Gastroesophageal sphincter (tissue), 4 donors: ENCODE measurements around the gene CADM1. TPM values are rescaled to one million over a fixed set of nuclear protein-coding genes. Genes with fewer than 3 reads are reported as not detected.

Experiments used
- ATAC-seq: fragments of 150-250 bp; one replicate; pipeline ENCODE4 v1.9.1; 2016; ENCODE audit warnings: mild to moderate bottlenecking, moderate library complexity
- H3K27ac ChIP-seq, 4 donors: fragments of 200-600 bp; sonication (generic) in 3 of 4; 1 replicate in 3 of 4; 2 replicates in 1 of 4; pipeline ENCODE4 v1.5.1; 2016 to 2019
- H3K27me3 ChIP-seq: fragments of 200-600 bp; sonication (generic); one replicate; pipeline ENCODE4 v1.5.1; 2019
- H3K36me3 ChIP-seq, 2 donors: fragments of 200-600 bp; sonication (generic); one replicate each; pipeline ENCODE4 v1.5.1; 2019; ENCODE audit warnings: control low read depth in 1 of 2
- H3K4me1 ChIP-seq, 3 donors: fragments of 200-600 bp; sonication (generic); 1 replicate in 2 of 3; 2 replicates in 1 of 3; pipeline ENCODE4 v1.5.1; 2016 to 2019; ENCODE audit warnings: control low read depth in 2 of 3
- H3K4me3 ChIP-seq, 2 donors: fragments of 200-600 bp; sonication (generic); one replicate each; pipeline ENCODE4 v1.5.1; 2019; ENCODE audit warnings: mild to moderate bottlenecking in 1 of 2, moderate library complexity in 1 of 2
- H3K9me3 ChIP-seq, 3 donors: fragments of 200-600 bp; sonication (generic); one replicate each; pipeline ENCODE4 v1.5.1; 2017 to 2019; ENCODE audit warnings: control low read depth in 2 of 3
- CTCF ChIP-seq, 4 experiments: fragments of 200-600 bp in 2 of 4; fragments of 450-650 bp in 2 of 4; sonication (generic) in 1 of 4; IDR thresholded peaks; one replicate each; pipeline ENCODE4 v1.5.1; 2017 to 2019; ENCODE audit warnings: antibody characterized with exemption in 4 of 4, mild to moderate bottlenecking in 2 of 4, moderate library complexity in 2 of 4
- EP300 ChIP-seq: sonication (generic); formaldehyde crosslinking; IDR thresholded peaks from one replicate; pipeline ENCODE4 v1.6.1; 2017; ENCODE audit warnings: antibody characterized with exemption, mild to moderate bottlenecking
- POLR2A ChIP-seq, 2 donors: fragments of 450-650 bp; IDR thresholded peaks; one replicate each; pipeline ENCODE4 v1.6.1; 2017; ENCODE audit warnings: antibody characterized with exemption in 2 of 2, mild to moderate bottlenecking in 2 of 2, moderate library complexity in 1 of 2
- POLR2AphosphoS5 ChIP-seq: sonication (generic); formaldehyde crosslinking; IDR thresholded peaks from one replicate; pipeline ENCODE4 v1.6.1; 2017; ENCODE audit warnings: antibody characterized with exemption
- WGBS, 2 donors: methylation state at CpG; one replicate each; pipeline ENCODE4 v1.1.5; 2018; ENCODE audit warnings: low coverage in 1 of 2; 5-methylcytosine and 5-hydroxymethylcytosine counted together
- total RNA-seq, 4 donors: library from RNA; depleted of rRNA; stranded (reverse); fragments of >200 nt; gene quantifications; one replicate each; pipeline ENCODE4 v1.1.0, GENCODE V29; 2016

CADM1 gene
- total RNA-seq, 4 donors from 2014 or later = 10.4 to 23.5 (median 17.1) TPM

GRCh38 chr11:115133475-115134209 lies 370.6 kb downstream of the CADM1 start:
- Histone ChIP-seq H3K27me3 (peaks cover 3% of the 10 kb centered on the region), H3K36me3 (no peaks in the 10 kb centered on the region), H3K4me1 (no peaks in the 10 kb centered on the region), H3K4me3 (no peak overlapping the region), H3K9me3 (no peaks in the 10 kb centered on the region), H3K27ac (no peak overlapping the region)
- WGBS, 2 donors = 84 to 91% methylated on average over 4 to 5 of the region's 5 CpGs
- ATAC-seq = no peak
- TF ChIP-seq CTCF (IDR thresholded peaks at IDR 0.05) (no peak), POLR2A (IDR thresholded peaks at IDR 0.05) (no peak), POLR2AphosphoS5 (no peak), EP300 (no peak)

GRCh38 chr11:115132436-115133228 lies 371.6 kb downstream of the CADM1 start:
- Histone ChIP-seq H3K27ac (no peak overlapping the region), H3K27me3 (peaks cover 3% of the 10 kb centered on the region), H3K9me3 (no peaks in the 10 kb centered on the region), H3K4me3 (no peak overlapping the region), H3K36me3 (no peaks in the 10 kb centered on the region), H3K4me1 (no peaks in the 10 kb centered on the region)
- no peak for ATAC-seq
- TF ChIP-seq POLR2AphosphoS5 (no peak), EP300 (no peak), CTCF (IDR thresholded peaks at IDR 0.05) (no peak)
- WGBS, 2 donors = 83 to 89% methylated on average over 3 to 5 of the region's 7 CpGs

GRCh38 chr11:115129473-115130289 lies 374.5 kb downstream of the CADM1 start:
- no peak for ATAC-seq
- Histone ChIP-seq H3K9me3 (no peaks in the 10 kb centered on the region), H3K4me3 (no peak overlapping the region), H3K27ac (no peak overlapping the region), H3K27me3 (peaks cover 3% of the 10 kb centered on the region), H3K36me3 (no peaks in the 10 kb centered on the region), H3K4me1 (no peaks in the 10 kb centered on the region)
- WGBS, 2 donors = 40 to 42% methylated on average over 11 to 14 of the region's 14 CpGs
- no peak for TF ChIP-seq POLR2AphosphoS5
- no peak for TF ChIP-seq EP300
- no peak for TF ChIP-seq POLR2A (IDR thresholded peaks at IDR 0.05)
- TF ChIP-seq CTCF (IDR thresholded peaks at IDR 0.05) = no peak

- no peaks in the 10 kb centered on the region for H3K9me3 ChIP-seq
- H3K4me3 ChIP-seq = no peak overlapping the region
- ATAC-seq = no peak
- H3K27ac ChIP-seq = no peak overlapping the region
- H3K27me3 ChIP-seq = peaks cover 7% of the 10 kb centered on the region
- no peaks in the 10 kb centered on the region for H3K36me3 ChIP-seq
- no peaks in the 10 kb centered on the region for H3K4me1 ChIP-seq
- 93% methylated on average over 2 of the region's 4 CpGs; no CpG with 5 or more reads in 1 of the 2 donors for WGBS, 2 donors
- no peak for TF ChIP-seq CTCF (IDR thresholded peaks at IDR 0.05)
- no peak for TF ChIP-seq POLR2A (IDR thresholded peaks at IDR 0.05)
- TF ChIP-seq POLR2AphosphoS5 = no peak
- no peak for TF ChIP-seq EP300
These were observed 376.0 kb downstream of the CADM1 start for GRCh38 chr11:115128226-115128625.
